SU-DHL-6 (cell line): ENCODE results near the gene MYH13.

Source experiments
- H2AFZ ChIP-seq: fragments of 200-600 bp; sonication (generic); 2 replicates; pipeline ENCODE4 v1.6.1; 2014; ENCODE audit warnings: low read depth, mild to moderate bottlenecking, moderate library complexity, mixed read lengths, antibody characterized with exemption, low read length; ENCODE audit not compliant: severe bottlenecking
- H3F3A ChIP-seq: fragments of 200-600 bp; shearing (Covaris generic); 2 replicates; pipeline ENCODE4 v1.6.0; 2016; ENCODE audit warnings: antibody characterized with exemption, mild to moderate bottlenecking; ENCODE audit not compliant: insufficient read depth
- H3K27ac ChIP-seq: fragments of 200-600 bp; sonication (generic); 2 replicates; pipeline ENCODE4 v1.5.1; 2016; ENCODE audit warnings: low read depth, mild to moderate bottlenecking, low read length, moderate library complexity, mixed read lengths
- H3K27me3 ChIP-seq: fragments of 200-600 bp; sonication (generic), shearing (Covaris generic); 2 replicates; pipeline ENCODE4 v1.6.0; 2014; ENCODE audit warnings: mild to moderate bottlenecking, low read length
- H3K36me3 ChIP-seq: fragments of 200-600 bp; sonication (generic); 2 replicates; pipeline ENCODE4 v1.6.1; 2014; ENCODE audit warnings: mild to moderate bottlenecking, low read length, mixed read lengths
- H3K4me2 ChIP-seq: fragments of 300-600, 200-600 bp; shearing (Covaris generic), sonication (generic); 2 replicates; pipeline ENCODE4 v1.6.0; 2014; ENCODE audit warnings: low read length, low read depth, mild to moderate bottlenecking; ENCODE audit not compliant: poor library complexity, severe bottlenecking
- H3K4me3 ChIP-seq: fragments of 200-600 bp; sonication (generic); 2 replicates; pipeline ENCODE4 v1.5.1; 2014; ENCODE audit warnings: antibody characterized with exemption, low read length, mild to moderate bottlenecking, mixed read lengths; ENCODE audit not compliant: insufficient read depth, poor library complexity, severe bottlenecking
- H3K79me2 ChIP-seq: fragments of 200-600 bp; sonication (generic); 2 replicates; pipeline ENCODE4 v1.6.1; 2014; ENCODE audit warnings: mild to moderate bottlenecking, low read length, moderate library complexity; ENCODE audit not compliant: insufficient read depth
- H3K9ac ChIP-seq: fragments of 200-600 bp; sonication (generic); 2 replicates; pipeline ENCODE4 v1.7.0; 2014; ENCODE audit warnings: mild to moderate bottlenecking, low read length
- H3K9me2 ChIP-seq: fragments of 200-600 bp; sonication (generic); replicated peaks from 2 replicates; pipeline ENCODE4 v1.6.1; 2014; ENCODE audit warnings: low read length; ENCODE audit not compliant: insufficient read depth
- H3K9me3 ChIP-seq: fragments of 200-600 bp; sonication (generic); 2 replicates; pipeline ENCODE4 v1.6.1; 2014; ENCODE audit warnings: low read length, mixed read lengths; ENCODE audit not compliant: insufficient read depth
- H4K20me1 ChIP-seq: fragments of 200-600 bp; sonication (generic); 2 replicates; pipeline ENCODE4 v1.6.1; 2014; ENCODE audit warnings: low read depth, mild to moderate bottlenecking, antibody characterized with exemption, low read length, moderate library complexity, mixed read lengths
- EZH2phosphoT487 ChIP-seq: fragments of 200-600 bp; sonication (generic), shearing (Covaris generic); conservative IDR thresholded peaks from 2 replicates; pipeline ENCODE4 v1.6.1; 2018; ENCODE audit warnings: mild to moderate bottlenecking, antibody characterized with exemption, low read length, moderate library complexity, mixed read lengths
- TF ChIP-seq, protein P1 (sequence below): fragments of 200-600 bp; sonication (generic); IDR thresholded peaks from one replicate; pipeline ENCODE4 v1.5.1; 2017; ENCODE audit warnings: antibody characterized with exemption, mild to moderate bottlenecking, low read length, moderate library complexity; ENCODE audit not compliant: insufficient read depth, poor library complexity, severe bottlenecking

Gene MYH13

DNA sequence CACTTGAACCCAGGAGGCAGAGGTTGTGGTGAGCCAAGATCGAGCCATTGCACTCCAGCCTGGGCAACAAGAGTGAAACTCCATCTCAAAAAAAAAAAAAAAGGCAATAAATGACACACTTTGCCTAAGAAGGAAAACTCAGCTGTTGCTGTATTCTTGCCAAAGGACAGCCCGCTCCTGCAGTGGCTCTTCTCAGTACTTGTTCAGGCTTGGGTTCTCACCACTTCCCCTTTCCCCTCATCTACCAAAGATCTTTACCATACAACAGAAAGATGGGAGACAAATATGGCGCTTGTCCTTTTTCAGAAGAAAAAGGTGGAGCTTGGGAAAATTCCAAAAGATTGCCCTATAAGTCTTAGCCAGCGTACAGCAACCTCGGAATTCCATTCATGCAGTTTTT, 58.5 kb downstream of the MYH13 start:
- H4K20me1 ChIP-seq = no peaks in the 10 kb centered on the region
- H3K4me2 ChIP-seq = no peak overlapping the region
- no peaks in the 10 kb centered on the region for H3K9me3 ChIP-seq
- H3K79me2 ChIP-seq = no peaks in the 10 kb centered on the region
- no peaks in the 10 kb centered on the region for H3K27me3 ChIP-seq
- H3K36me3 ChIP-seq = no peaks in the 10 kb centered on the region
- H3K27ac ChIP-seq = no peak overlapping the region
- no peak overlapping the region for H2AFZ ChIP-seq
- no peaks in the 10 kb centered on the region for H3F3A ChIP-seq
- H3K4me3 ChIP-seq = no peak overlapping the region
- H3K9me2 ChIP-seq = no peaks in the 10 kb centered on the region
- H3K9ac ChIP-seq = no peak overlapping the region
- TF ChIP-seq, protein P1, sequence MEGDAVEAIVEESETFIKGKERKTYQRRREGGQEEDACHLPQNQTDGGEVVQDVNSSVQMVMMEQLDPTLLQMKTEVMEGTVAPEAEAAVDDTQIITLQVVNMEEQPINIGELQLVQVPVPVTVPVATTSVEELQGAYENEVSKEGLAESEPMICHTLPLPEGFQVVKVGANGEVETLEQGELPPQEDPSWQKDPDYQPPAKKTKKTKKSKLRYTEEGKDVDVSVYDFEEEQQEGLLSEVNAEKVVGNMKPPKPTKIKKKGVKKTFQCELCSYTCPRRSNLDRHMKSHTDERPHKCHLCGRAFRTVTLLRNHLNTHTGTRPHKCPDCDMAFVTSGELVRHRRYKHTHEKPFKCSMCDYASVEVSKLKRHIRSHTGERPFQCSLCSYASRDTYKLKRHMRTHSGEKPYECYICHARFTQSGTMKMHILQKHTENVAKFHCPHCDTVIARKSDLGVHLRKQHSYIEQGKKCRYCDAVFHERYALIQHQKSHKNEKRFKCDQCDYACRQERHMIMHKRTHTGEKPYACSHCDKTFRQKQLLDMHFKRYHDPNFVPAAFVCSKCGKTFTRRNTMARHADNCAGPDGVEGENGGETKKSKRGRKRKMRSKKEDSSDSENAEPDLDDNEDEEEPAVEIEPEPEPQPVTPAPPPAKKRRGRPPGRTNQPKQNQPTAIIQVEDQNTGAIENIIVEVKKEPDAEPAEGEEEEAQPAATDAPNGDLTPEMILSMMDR = no peak
- no peak for TF ChIP-seq EZH2phosphoT487

DNA sequence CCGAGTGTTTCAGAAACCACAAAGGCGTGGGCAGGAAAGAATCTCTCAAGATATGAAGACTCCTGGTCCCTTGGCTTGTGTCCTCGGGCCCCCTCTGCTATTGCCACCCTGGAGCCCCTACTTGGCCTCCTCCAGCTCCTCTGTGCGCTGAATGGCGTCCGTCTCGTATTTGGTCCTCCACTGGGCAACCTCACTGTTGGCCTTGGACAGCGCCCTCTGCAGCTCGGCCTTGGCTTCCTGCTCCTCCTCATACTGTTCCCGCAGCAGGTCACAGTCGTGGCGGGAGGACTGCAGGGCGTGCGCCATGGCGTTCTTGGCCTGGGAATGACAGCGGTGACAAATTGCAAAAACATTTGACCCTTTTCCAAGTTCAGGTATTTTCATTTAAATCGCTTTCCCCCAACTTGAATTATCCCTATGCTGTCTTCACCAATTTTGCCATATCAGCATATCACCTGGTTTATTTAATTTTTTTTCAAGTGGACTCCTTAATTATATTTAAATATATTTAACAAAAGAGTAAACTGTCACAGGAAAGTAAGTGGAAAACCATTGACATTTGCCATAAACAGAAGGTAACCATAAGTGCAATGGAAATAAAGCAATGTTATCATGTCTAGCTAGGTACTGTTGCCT, 59.7 kb downstream of the MYH13 start:
- H3K36me3 ChIP-seq = no peaks in the 10 kb centered on the region
- no peaks in the 10 kb centered on the region for H3F3A ChIP-seq
- no peak overlapping the region for H3K4me3 ChIP-seq
- no peaks in the 10 kb centered on the region for H4K20me1 ChIP-seq
- H3K27ac ChIP-seq = no peak overlapping the region
- H3K4me2 ChIP-seq = no peak overlapping the region
- TF ChIP-seq, protein P1 = no peak
- no peak for TF ChIP-seq EZH2phosphoT487
- H3K79me2 ChIP-seq = no peaks in the 10 kb centered on the region
- no peak overlapping the region for H2AFZ ChIP-seq
- no peaks in the 10 kb centered on the region for H3K9me3 ChIP-seq
- H3K27me3 ChIP-seq = no peaks in the 10 kb centered on the region
- H3K9ac ChIP-seq = no peak overlapping the region
- H3K9me2 ChIP-seq = no peaks in the 10 kb centered on the region

DNA sequence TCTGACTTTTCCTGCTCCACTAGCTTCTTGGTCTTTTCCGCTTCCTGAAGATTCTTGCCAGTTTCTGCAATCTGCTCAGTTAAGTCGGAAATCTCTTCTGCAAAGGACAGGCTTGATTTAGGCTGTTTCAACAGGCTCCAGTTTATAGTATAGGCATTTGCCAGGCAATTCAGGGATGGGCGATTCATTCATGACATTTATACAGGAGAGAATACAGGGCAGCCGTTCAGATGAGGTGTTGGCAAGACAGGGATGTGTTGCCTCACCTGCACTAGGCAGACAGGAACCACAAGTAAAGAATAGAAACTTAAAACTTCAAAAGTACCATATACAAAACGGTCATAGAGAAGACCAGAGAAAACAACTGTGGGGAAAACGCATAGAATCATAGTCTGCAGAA, 61.7 kb downstream of the MYH13 start:
- TF ChIP-seq EZH2phosphoT487 = no peak
- TF ChIP-seq, protein P1 = no peak
- no peak overlapping the region for H3K27ac ChIP-seq
- no peaks in the 10 kb centered on the region for H3F3A ChIP-seq
- no peak overlapping the region for H3K4me3 ChIP-seq
- H3K9ac ChIP-seq = no peak overlapping the region
- H3K9me2 ChIP-seq = no peaks in the 10 kb centered on the region
- H3K27me3 ChIP-seq = no peaks in the 10 kb centered on the region
- H2AFZ ChIP-seq = no peak overlapping the region
- H3K36me3 ChIP-seq = no peaks in the 10 kb centered on the region
- H3K9me3 ChIP-seq = no peaks in the 10 kb centered on the region
- H3K79me2 ChIP-seq = no peaks in the 10 kb centered on the region
- H4K20me1 ChIP-seq = no peaks in the 10 kb centered on the region
- no peak overlapping the region for H3K4me2 ChIP-seq
